ENCODE data around the gene SCN11A. TPM values are rescaled to one million over a fixed set of nuclear protein-coding genes. Genes with fewer than 3 reads are reported as not detected.

The SCN11A gene
- total RNA-seq, 4 donors from 2014 or later, result 0.27 to 1.9 (median 0.36) TPM

GRCh38 chr3:39095778-39096177 is 44.0 kb upstream of the SCN11A start:
- peaks cover 0 to 45% (median 14%) of the 10 kb centered on the region in 4 donors for H3K36me3 ChIP-seq
- H3K4me3 ChIP-seq, result no peak overlapping the region
- no peak for DNase-seq
- intact Hi-C loops (cut with DNase I; ENCODE audit: low total_unique reads) (no loop called here), in situ Hi-C loops (cut with MboI; ENCODE audit: low pct_ligation_motif_present in 1 of 4, low pct_unique_long_range_greater_than_20kb in 1 of 4, low sequenced_read_pairs in 3 of 4) (no loop called here)
- H3K27ac ChIP-seq, result no peak overlapping the region
- H3K4me1 ChIP-seq, result no peaks in the 10 kb centered on the region
- WGBS, 2 donors (ENCODE audit: low coverage in 1 of 2), result 83% methylated on average over 3 of the region's 3 CpGs; no CpG with 5 or more reads in 1 of the 2 donors
- no peaks in the 10 kb centered on the region for H3K9me3 ChIP-seq
- H3K27me3 ChIP-seq, result no peaks in the 10 kb centered on the region
- no peak for TF ChIP-seq EP300 (IDR thresholded peaks at IDR 0.05; ENCODE audit: low read depth)
- no peak for TF ChIP-seq CTCF (IDR thresholded peaks at IDR 0.05)
- TF ChIP-seq POLR2AphosphoS5 (IDR thresholded peaks at IDR 0.05), result no peak

- 77% methylated on average over 4 to 7 of the region's 7 CpGs for WGBS, 2 donors (ENCODE audit: low coverage in 1 of 2)
- no peak for DNase-seq
- no peak overlapping the region for H3K27ac ChIP-seq
- H3K36me3 ChIP-seq, result peaks cover 0 to 45% (median 14%) of the 10 kb centered on the region in 4 donors
- in situ Hi-C loops (cut with MboI; ENCODE audit: low pct_ligation_motif_present in 1 of 4, low pct_unique_long_range_greater_than_20kb in 1 of 4, low sequenced_read_pairs in 3 of 4), result no loop called here
- H3K4me1 ChIP-seq, result no peaks in the 10 kb centered on the region
- TF ChIP-seq POLR2AphosphoS5 (IDR thresholded peaks at IDR 0.05), result peak in 1 of 3 donors; percentile 19
- no peak for TF ChIP-seq POLR2A (IDR thresholded peaks at IDR 0.05)
- no peak overlapping the region for H3K4me3 ChIP-seq
- H3K27me3 ChIP-seq, result no peaks in the 10 kb centered on the region
- no peaks in the 10 kb centered on the region for H3K9me3 ChIP-seq
- intact Hi-C loops (cut with DNase I; ENCODE audit: low total_unique reads), result no loop called here
Measured at GRCh38 chr3:39094851-39095677, 43.3 kb upstream of the SCN11A start.

GRCh38 chr3:39090922-39091321 is 39.2 kb upstream of the SCN11A start:
- Histone ChIP-seq H3K9me3 (no peaks in the 10 kb centered on the region), H3K4me1 (no peaks in the 10 kb centered on the region), H3K36me3 (peaks cover 0 to 54% (median 25%) of the 10 kb centered on the region in 4 donors), H3K27me3 (no peaks in the 10 kb centered on the region), H3K4me3 (no peak overlapping the region), H3K27ac (no peak overlapping the region)
- in situ Hi-C loops (cut with MboI; ENCODE audit: low pct_ligation_motif_present in 1 of 4, low pct_unique_long_range_greater_than_20kb in 1 of 4, low sequenced_read_pairs in 3 of 4) (no loop called here), intact Hi-C loops (cut with DNase I; ENCODE audit: low total_unique reads) (no loop called here)
- TF ChIP-seq POLR2A (IDR thresholded peaks at IDR 0.05) (no peak), POLR2AphosphoS5 (IDR thresholded peaks at IDR 0.05) (no peak), EP300 (IDR thresholded peaks at IDR 0.05; ENCODE audit: low read depth) (no peak), CTCF (IDR thresholded peaks at IDR 0.05) (no peak)
- 77 to 83% methylated on average over 1 to 2 of the region's 2 CpGs for WGBS, 2 donors (ENCODE audit: low coverage in 1 of 2)
- no peak for DNase-seq

GRCh38 chr3:39088889-39089288 is 37.1 kb upstream of the SCN11A start:
- no peak for DNase-seq
- Histone ChIP-seq H3K36me3 (peaks cover 0 to 43% (median 21%) of the 10 kb centered on the region in 4 donors), H3K9me3 (no peaks in the 10 kb centered on the region), H3K27me3 (no peaks in the 10 kb centered on the region), H3K4me1 (no peaks in the 10 kb centered on the region), H3K4me3 (no peak overlapping the region), H3K27ac (no peak overlapping the region)
- no peak for TF ChIP-seq POLR2A (IDR thresholded peaks at IDR 0.05)
- no peak for TF ChIP-seq EP300 (IDR thresholded peaks at IDR 0.05; ENCODE audit: low read depth)
- no peak for TF ChIP-seq POLR2AphosphoS5 (IDR thresholded peaks at IDR 0.05)
- no peak for TF ChIP-seq CTCF (IDR thresholded peaks at IDR 0.05)
- in situ Hi-C loops (cut with MboI; ENCODE audit: low pct_ligation_motif_present in 1 of 4, low pct_unique_long_range_greater_than_20kb in 1 of 4, low sequenced_read_pairs in 3 of 4) (no loop called here), intact Hi-C loops (cut with DNase I; ENCODE audit: low total_unique reads) (no loop called here)
- WGBS, 2 donors (ENCODE audit: low coverage in 1 of 2), result 79 to 93% methylated on average over 3 of the region's 3 CpGs
